ENCODE measurements around the gene CT47B1.
"Not testable (repeated sequence)": the region's sequence is repeated elsewhere in the genome, so short reads cannot be mapped to it uniquely, and the experiment has no call there.

Gene CT47B1

DNA sequence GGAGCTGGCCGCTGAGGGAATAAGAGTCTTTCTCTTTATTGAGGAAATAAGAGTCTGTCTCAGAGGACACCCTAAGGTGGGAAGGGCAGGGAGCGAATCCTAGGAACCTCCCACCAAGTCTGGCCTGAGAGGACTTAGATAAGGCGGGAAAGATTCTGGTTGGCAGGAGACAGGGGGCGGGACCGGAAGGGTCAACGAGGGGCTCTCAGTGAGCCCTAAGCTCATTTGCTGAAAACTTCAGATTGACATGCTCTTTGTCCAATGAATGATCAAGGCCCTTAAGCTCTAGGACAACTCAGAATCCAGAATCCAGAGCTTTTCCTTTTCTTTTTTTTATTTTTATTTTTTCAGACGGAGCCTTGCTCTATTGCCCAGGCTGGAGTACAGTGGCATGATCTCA lies at the start of gene CT47B1:
CT47B1 (minus strand) TSS at position 101 of the 400 bp plus-strand sequence. CDS start 196 bp downstream, outside the sequence.
- not testable (repeated sequence) for DNase-seq (ENCODE audit: low spot score)

DNA sequence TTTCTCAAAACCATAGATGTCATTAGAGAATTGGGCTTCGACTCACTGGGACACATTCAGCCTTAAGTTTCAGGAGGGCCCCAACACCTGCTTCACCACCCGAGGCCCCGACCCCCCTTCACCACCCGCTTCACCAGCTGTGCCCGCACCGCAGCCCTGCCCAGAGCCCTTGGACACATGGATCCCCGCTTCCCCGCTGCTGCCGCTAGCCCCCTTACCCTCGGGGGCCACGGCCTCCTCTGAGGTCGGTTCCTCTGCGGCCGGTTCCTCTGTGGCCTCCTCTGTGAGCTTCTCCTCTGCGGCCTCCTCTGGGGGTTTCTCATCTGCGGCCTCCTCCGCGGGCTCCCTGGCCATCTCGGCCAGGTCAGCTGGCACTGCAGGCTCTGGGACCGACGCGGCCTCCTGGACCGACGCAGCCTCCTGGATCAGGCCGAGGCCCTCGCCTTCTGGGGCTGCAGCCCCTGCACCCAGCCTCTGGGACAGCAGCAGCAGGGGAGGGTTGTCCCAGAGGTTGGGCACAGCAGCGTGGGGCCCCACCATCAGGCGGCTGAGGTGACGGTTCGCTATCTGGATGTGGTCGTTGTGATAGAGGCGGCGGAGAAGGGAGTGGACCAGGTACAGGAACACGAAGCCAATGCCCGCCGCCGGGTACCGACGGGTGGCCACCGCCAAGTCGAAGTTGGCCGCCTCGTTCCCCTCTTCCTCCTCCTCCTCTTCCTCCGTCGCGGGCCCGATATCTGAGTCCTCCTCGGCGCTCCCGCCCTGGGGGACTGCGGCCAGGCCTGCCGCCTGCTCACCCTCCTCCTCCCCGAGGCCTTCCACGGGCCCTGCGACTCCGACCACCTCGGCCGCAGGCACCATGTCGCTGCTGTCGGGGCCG lies 748 bp downstream of the CT47B1 start:
- DNase-seq (ENCODE audit: low spot score) = no peak

DNA sequence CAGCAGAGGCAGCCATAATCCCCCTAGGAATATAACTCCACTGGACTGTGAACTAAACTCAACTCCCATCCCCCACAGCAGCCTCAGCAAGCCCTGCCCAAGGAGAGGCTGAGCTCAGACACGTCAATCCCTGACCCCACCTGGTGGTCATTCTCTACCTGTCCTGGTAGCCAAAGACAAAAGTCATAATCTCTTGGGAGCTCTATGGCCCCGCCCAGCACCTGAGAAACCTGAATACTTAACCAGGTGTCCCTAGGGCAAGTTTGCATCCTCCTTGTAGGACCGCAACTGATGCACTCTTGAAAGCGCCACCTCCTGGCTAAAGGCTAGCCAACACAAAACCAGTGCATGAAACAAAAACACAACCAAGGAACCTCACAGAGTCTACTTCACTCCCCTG lies 18.4 kb downstream of the CT47B1 start:
- no peak for DNase-seq (ENCODE audit: low spot score)

DNA sequence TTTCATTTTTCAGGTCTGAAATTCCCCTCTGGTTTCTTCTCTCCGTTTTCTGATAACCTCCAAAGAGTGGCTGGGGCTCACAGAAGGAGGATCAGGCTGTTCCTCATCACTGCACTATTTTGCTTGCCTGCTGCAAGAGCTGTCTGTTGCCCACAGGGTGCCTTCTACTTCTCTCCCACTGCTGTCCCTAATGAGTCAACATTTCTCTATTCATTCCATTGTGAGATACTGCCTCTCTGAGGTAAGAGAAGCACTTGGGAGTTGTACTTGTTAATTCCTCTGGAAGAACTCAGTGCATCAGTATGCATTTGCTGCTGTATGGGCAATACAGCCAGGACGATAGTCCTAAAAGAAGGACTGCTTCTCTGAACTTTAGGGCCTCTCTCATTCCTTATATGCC lies 34.8 kb downstream of the CT47B1 start:
- DNase-seq (ENCODE audit: low spot score) = no peak

DNA sequence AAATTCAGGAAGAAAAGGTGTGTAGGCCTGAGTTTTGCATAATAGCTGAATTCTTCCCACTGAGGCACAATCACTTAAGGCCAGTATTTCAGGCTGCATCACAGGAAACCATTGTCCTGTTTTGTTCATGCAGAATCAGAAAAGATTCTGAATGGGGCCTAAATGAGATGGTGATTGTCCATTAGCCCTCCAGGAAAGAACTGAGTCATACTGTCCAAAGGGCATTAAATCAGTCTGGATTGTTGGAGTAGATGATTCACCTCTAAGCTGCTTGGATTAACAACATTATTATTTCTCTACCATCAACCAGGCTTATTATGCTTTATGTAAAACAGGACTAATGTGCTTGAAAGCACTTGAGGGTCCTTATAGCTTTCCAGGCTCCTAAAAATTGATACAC lies 36.2 kb downstream of the CT47B1 start:
- DNase-seq (ENCODE audit: low spot score) = no peak

DNA sequence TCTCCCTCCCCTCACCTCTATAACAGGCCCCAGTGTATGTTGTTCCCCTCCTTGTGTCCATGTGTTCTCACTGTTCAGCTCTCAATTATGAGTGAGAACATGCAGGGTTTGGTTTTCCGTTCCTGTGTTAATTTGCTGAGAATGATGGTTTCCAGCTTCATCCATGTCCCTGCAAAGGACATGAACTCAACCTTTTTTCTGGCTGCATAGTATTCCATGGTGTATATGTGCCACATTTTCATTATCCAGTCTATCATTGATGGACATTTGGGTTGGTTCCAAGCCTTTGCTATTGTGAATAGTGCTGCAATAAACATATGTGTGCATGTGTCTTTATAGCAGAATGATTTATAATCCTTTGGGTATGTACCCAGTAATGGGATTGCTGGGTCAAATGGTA lies 48.5 kb downstream of the CT47B1 start:
- DNase-seq (ENCODE audit: low spot score) = not testable (repeated sequence)

DNA sequence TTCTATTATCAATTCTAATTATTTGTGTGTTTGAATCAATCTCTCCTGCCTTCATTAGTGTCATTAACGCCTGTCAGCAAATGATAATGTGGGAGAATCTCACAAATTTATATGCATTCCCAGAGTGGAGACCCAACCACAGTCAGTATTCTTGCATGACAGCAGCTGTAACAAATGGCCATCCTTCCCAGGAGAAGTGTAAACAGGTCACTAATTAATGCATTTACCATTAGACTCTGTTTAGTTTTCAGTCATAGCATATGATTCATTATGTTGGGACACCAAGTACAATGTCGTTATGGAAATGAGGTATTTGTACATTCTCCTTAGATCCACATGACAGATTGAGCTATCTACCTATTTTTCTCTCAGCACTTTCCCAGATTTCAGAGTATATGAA lies 50.5 kb downstream of the CT47B1 start:
- no peak for DNase-seq (ENCODE audit: low spot score)

DNA sequence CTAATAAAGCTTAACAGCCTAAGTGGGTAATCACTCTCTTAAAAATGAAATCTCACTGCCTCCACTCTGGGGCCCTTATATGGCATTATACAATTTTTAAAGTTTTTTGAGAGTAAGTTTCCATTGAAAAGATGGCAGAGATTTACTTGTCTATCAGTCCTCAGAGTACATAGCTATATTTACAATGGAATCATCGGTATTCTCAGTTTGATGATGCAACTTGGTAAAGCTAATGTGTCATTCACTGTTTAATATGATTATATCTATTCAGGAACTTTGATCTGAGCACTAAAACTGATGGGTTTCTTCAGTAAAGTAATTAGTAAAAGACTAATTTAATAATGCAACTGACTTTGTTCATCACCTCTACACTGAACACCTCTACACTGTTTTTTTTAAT lies 51.6 kb downstream of the CT47B1 start:
- no peak for DNase-seq (ENCODE audit: low spot score)

DNA sequence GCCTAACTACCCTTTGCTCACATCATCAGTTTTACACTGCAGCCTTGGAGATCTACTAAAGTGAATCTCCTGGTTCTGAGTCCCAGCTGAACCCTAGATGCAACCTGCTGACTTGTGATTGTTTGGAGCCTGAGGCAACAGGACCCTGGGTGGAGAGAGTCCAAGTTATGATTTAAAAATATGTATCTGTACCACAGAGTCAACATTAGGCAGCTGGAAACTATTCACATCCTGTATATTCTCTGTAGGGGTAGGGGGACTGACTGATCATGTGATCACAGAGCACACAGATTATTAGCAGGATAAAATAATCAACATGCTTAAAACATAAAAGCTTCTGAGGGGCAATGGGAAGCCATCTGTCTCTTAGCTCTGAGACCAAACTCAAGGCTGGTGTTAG lies 52.1 kb downstream of the CT47B1 start:
- DNase-seq (ENCODE audit: low spot score) = no peak

Data from globus pallidus (tissue), 1 donor.